K562 (cell line): Measurements from ENCODE around the gene RNF213. TPM values are rescaled to one million over a fixed set of nuclear protein-coding genes. Genes with fewer than 3 reads are reported as not detected.
A peak's percentile ranks its signal among the peaks of the same experiment; 100 is the strongest.

Experiments used
- DACH1 ChIP-seq: fragments of 450-650 bp; IDR thresholded peaks from 2 replicates; pipeline ENCODE4 v1.6.1; 2018; ENCODE audit not compliant: partially characterized antibody
- DDX20 ChIP-seq: fragments of 450-650 bp; IDR thresholded peaks from 2 replicates; pipeline ENCODE4 v1.6.1; 2016; ENCODE audit warnings: missing genetic modification characterization, low read depth, mild to moderate bottlenecking, missing compliant biosample characterization, moderate library complexity
- KAT7 ChIP-seq: sonication (generic); formaldehyde crosslinking; IDR thresholded peaks from 2 replicates; pipeline ENCODE4 v1.8.0; 2022; ENCODE audit warnings: missing genetic modification reagents, mild to moderate bottlenecking, borderline replicate concordance
- MTA1 ChIP-seq: fragments of 450-650 bp; IDR thresholded peaks from 2 replicates; pipeline ENCODE4 v1.6.1; 2017; ENCODE audit warnings: borderline replicate concordance
- POLR2G ChIP-seq: fragments of 200-400 bp; formaldehyde crosslinking; IDR thresholded peaks from 2 replicates; pipeline ENCODE4 v1.6.1; 2017; ENCODE audit warnings: low read depth, mild to moderate bottlenecking, antibody characterized with exemption, low read length, moderate library complexity
- TEAD1 ChIP-seq, 2 experiments: fragments of 450-650 bp in 1 of 2; sonication (generic) in 1 of 2; formaldehyde crosslinking; IDR thresholded peaks; 2 replicates each; pipeline versions ENCODE4 v1.4.0 to v1.8.0; 2020 to 2022; ENCODE audit warnings: mild to moderate bottlenecking in 2 of 2, missing genetic modification reagents in 1 of 2
- ZNF217 ChIP-seq: sonication (generic); formaldehyde crosslinking; IDR thresholded peaks from 2 replicates; pipeline ENCODE4 v1.8.0; 2022; ENCODE audit warnings: mild to moderate bottlenecking, missing genetic modification reagents
- ZNF347 ChIP-seq: fragments of 450-650 bp; formaldehyde crosslinking; IDR thresholded peaks from 2 replicates; pipeline ENCODE4 v1.4.0; 2020; ENCODE audit warnings: low read depth, mild to moderate bottlenecking, moderate library complexity
- ZNF586 ChIP-seq: fragments of 450-650 bp; formaldehyde crosslinking; conservative IDR thresholded peaks from 2 replicates; pipeline ENCODE4 v1.4.0; 2020; ENCODE audit warnings: mild to moderate bottlenecking, moderate library complexity
- ZNF79 ChIP-seq: fragments of 250-450 bp; sonication (Bioruptor Pico); IDR thresholded peaks from 2 replicates; pipeline ENCODE4 v1.4.0; 2020; ENCODE audit warnings: low read depth, mild to moderate bottlenecking, moderate library complexity
- polyA plus RNA-seq, 8 experiments: library from polyadenylated mRNA; depleted of rRNA in 4 of 8; stranded (reverse) in 5 of 8; unstranded in 3 of 8; fragments of >200 nt; fragmentation: Nextera tagmentation in 2 of 8; fragmentation: Illumina TruSeq in 1 of 8; extraction: Ambion mirVana in 2 of 8; extraction: Trizol in 1 of 8; gene quantifications; 2 replicates each; pipeline versions ENCODE4 v1.2.1 to v1.2.3, GENCODE V29; 2011 to 2014; ENCODE audit warnings: inconsistent platforms in 1 of 8, missing spikeins in 1 of 8
- total RNA-seq, 7 experiments: library from RNA; depleted of rRNA in 6 of 7; stranded (reverse); fragments of >200 nt in 6 of 7; fragmentation: Illumina TruSeq in 2 of 7; extraction: Trizol in 2 of 7; gene quantifications; 2 replicates each; pipeline versions ENCODE4 v1.2.1 to v1.2.3, GENCODE V29; 2011 to 2021; ENCODE audit warnings: low replicate concordance in 1 of 7
- TF ChIP-seq, protein P1 (sequence below): fragments of 250-450 bp; sonication (Bioruptor Pico); IDR thresholded peaks from 2 replicates; pipeline ENCODE4 v1.8.0; 2021; ENCODE audit warnings: borderline replicate concordance, mild to moderate bottlenecking, moderate library complexity; ENCODE audit not compliant: poor library complexity, severe bottlenecking
- TF ChIP-seq, protein P2 (sequence below): fragments of 450-650 bp; IDR thresholded peaks from 2 replicates; pipeline ENCODE4 v1.6.1; 2016; ENCODE audit warnings: low read depth, mild to moderate bottlenecking, moderate library complexity
- TF ChIP-seq, protein P3 (sequence below): IDR thresholded peaks from 2 replicates; pipeline ENCODE4 v1.6.1; 2014; ENCODE audit warnings: antibody characterized with exemption
- TF ChIP-seq, protein P4 (sequence below), 2 experiments: fragments of 450-650 bp in 1 of 2; sonication (generic) in 1 of 2; formaldehyde crosslinking in 1 of 2; IDR thresholded peaks; 2 replicates each; pipeline versions ENCODE4 v1.7.1 to v1.9.0; 2016 to 2022; ENCODE audit warnings: inconsistent platforms in 1 of 2, mild to moderate bottlenecking in 1 of 2, missing genetic modification reagents in 1 of 2

RNF213 gene
- total and polyA plus RNA-seq, 9 of the 15 experiments (the other 6 are each of a cell fraction or from before 2014, with no cell fraction given) = 5.3 to 33.6 (median 17.9) TPM

DNA sequence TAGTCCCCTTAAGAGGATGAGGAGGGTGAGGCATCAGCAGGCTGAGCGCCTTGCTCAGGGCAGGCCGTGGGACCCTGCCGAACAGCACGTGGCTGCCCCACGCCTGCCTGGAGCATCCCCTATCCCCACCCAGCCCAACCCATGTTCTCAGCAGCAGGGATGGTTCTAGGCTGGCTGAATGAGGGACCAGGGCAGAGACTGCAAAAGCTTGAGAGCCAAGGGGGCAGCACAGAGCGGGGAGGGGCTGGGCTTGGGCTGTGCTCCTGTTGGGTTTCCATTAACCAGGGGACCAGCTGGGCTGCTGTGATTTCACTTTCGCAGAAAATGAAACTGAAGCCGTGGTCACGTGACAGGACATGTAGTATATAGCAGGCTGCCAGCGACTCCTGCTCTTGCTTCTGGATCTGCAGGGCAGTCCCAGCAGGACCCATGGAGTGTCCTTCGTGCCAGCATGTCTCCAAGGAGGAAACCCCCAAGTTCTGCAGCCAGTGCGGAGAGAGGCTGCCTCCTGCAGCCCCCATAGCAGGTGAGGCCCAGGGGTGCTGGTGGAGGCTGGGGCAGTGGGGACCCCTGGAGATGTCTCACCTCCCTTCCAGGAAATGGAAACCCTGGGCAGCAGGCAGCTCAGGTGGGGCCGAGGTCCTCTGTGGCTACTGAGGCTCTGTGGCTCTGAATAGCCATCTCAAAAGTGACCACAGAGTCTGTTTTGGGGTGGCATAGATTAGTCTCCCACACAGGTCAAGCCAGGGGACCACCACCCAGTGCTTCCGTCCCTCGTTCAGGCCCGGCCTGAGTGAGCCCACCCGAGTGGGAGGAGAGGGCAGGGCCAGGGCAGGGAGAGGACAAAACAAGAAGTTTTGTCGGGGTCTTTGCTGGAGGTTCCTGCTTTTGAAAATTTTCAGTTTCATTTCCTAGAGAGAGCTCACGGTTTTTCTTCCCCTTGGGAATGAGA lies 2.9 kb downstream of the RNF213 start (continued):
- TF ChIP-seq, protein P1, sequence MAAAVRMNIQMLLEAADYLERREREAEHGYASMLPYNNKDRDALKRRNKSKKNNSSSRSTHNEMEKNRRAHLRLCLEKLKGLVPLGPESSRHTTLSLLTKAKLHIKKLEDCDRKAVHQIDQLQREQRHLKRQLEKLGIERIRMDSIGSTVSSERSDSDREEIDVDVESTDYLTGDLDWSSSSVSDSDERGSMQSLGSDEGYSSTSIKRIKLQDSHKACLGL = no peak
- TF ChIP-seq, protein P2, sequence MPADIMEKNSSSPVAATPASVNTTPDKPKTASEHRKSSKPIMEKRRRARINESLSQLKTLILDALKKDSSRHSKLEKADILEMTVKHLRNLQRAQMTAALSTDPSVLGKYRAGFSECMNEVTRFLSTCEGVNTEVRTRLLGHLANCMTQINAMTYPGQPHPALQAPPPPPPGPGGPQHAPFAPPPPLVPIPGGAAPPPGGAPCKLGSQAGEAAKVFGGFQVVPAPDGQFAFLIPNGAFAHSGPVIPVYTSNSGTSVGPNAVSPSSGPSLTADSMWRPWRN = no peak
- no peak for TF ChIP-seq ZNF217
- no peak for TF ChIP-seq ZNF347
- TF ChIP-seq ZNF79 (CRISPR knock-in tag) = no peak
- no peak for TF ChIP-seq KAT7 (CRISPR knock-in tag)
- peak; percentile 70 for TF ChIP-seq DACH1
- no peak for TF ChIP-seq ZNF586 (CRISPR knock-in tag)
- TF ChIP-seq, protein P3, sequence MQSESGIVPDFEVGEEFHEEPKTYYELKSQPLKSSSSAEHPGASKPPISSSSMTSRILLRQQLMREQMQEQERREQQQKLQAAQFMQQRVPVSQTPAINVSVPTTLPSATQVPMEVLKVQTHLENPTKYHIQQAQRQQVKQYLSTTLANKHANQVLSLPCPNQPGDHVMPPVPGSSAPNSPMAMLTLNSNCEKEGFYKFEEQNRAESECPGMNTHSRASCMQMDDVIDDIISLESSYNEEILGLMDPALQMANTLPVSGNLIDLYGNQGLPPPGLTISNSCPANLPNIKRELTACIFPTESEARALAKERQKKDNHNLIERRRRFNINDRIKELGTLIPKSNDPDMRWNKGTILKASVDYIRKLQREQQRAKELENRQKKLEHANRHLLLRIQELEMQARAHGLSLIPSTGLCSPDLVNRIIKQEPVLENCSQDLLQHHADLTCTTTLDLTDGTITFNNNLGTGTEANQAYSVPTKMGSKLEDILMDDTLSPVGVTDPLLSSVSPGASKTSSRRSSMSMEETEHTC = peak; percentile 32; the same call in 1 of the 2 replicates
- TF ChIP-seq MTA1 = no peak
- peak; percentile 13; the same call in 1 of the 2 replicates for TF ChIP-seq POLR2G
- TF ChIP-seq TEAD1 (CRISPR knock-in tag; IDR thresholded peaks at IDR 0.05) = no peak
- TF ChIP-seq, protein P4, sequence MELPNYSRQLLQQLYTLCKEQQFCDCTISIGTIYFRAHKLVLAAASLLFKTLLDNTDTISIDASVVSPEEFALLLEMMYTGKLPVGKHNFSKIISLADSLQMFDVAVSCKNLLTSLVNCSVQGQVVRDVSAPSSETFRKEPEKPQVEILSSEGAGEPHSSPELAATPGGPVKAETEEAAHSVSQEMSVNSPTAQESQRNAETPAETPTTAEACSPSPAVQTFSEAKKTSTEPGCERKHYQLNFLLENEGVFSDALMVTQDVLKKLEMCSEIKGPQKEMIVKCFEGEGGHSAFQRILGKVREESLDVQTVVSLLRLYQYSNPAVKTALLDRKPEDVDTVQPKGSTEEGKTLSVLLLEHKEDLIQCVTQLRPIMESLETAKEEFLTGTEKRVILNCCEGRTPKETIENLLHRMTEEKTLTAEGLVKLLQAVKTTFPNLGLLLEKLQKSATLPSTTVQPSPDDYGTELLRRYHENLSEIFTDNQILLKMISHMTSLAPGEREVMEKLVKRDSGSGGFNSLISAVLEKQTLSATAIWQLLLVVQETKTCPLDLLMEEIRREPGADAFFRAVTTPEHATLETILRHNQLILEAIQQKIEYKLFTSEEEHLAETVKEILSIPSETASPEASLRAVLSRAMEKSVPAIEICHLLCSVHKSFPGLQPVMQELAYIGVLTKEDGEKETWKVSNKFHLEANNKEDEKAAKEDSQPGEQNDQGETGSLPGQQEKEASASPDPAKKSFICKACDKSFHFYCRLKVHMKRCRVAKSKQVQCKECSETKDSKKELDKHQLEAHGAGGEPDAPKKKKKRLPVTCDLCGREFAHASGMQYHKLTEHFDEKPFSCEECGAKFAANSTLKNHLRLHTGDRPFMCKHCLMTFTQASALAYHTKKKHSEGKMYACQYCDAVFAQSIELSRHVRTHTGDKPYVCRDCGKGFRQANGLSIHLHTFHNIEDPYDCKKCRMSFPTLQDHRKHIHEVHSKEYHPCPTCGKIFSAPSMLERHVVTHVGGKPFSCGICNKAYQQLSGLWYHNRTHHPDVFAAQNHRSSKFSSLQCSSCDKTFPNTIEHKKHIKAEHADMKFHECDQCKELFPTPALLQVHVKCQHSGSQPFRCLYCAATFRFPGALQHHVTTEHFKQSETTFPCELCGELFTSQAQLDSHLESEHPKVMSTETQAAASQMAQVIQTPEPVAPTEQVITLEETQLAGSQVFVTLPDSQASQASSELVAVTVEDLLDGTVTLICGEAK (IDR thresholded peaks at IDR 0.05) = no peak
- TF ChIP-seq, protein P4 (CRISPR knock-in tag; IDR thresholded peaks at IDR 0.05) = no peak
- TF ChIP-seq DDX20 = no peak
